Muscle layer of colon (tissue), 2 donors: ENCODE data around the gene CHD5.

Experiments used
- H3K27ac ChIP-seq: one replicate; pipeline ENCODE4 v1.7.0; 2013; ENCODE audit warnings: low read depth, mild to moderate bottlenecking, low read length, moderate library complexity
- H3K27me3 ChIP-seq, 2 donors: one replicate each; pipeline ENCODE4 v1.7.0; 2013; ENCODE audit warnings: low read length in 2 of 2, mild to moderate bottlenecking in 2 of 2; ENCODE audit not compliant: insufficient read depth in 2 of 2, control insufficient read depth in 1 of 2
- H3K36me3 ChIP-seq: one replicate; pipeline ENCODE4 v1.7.0; 2013; ENCODE audit warnings: mild to moderate bottlenecking, low read length; ENCODE audit not compliant: insufficient read depth
- H3K4me1 ChIP-seq: one replicate; pipeline ENCODE4 v1.7.0; 2013; ENCODE audit warnings: mild to moderate bottlenecking, low read length; ENCODE audit not compliant: insufficient read depth
- H3K4me3 ChIP-seq, 2 donors: one replicate each; pipeline ENCODE4 v1.7.0; 2013; ENCODE audit warnings: low read length in 2 of 2, low read depth in 1 of 2, mild to moderate bottlenecking in 1 of 2, moderate library complexity in 1 of 2
- H3K9ac ChIP-seq: one replicate; pipeline ENCODE4 v1.7.0; 2013; ENCODE audit warnings: low read length
- H3K9me3 ChIP-seq: one replicate; pipeline ENCODE4 v1.7.0; 2013; ENCODE audit warnings: mild to moderate bottlenecking, low read length
- donor health status: abdominal sarcoma.
- donor health status: Adenocarcinoma of cecum.

Gene CHD5

GRCh38 chr1:6148497-6149241 is 31.5 kb downstream of the CHD5 start:
- Histone ChIP-seq H3K27ac (no peak overlapping the region), H3K4me3 (no peak overlapping the region), H3K9ac (no peak overlapping the region), H3K36me3 (no peaks in the 10 kb centered on the region), H3K4me1 (no peaks in the 10 kb centered on the region), H3K9me3 (no peaks in the 10 kb centered on the region), H3K27me3 (peaks cover 5 to 33% of the 10 kb centered on the region in 2 donors)

GRCh38 chr1:6145864-6146410 is 34.2 kb downstream of the CHD5 start:
- Histone ChIP-seq H3K4me1 (no peaks in the 10 kb centered on the region), H3K4me3 (no peak overlapping the region), H3K36me3 (no peaks in the 10 kb centered on the region), H3K9ac (no peak overlapping the region), H3K27ac (no peak overlapping the region), H3K9me3 (no peaks in the 10 kb centered on the region), H3K27me3 (peaks cover 5 to 33% of the 10 kb centered on the region in 2 donors)

- H3K9ac ChIP-seq = no peak overlapping the region
- peaks cover 5 to 33% of the 10 kb centered on the region in 2 donors for H3K27me3 ChIP-seq
- no peaks in the 10 kb centered on the region for H3K36me3 ChIP-seq
- no peaks in the 10 kb centered on the region for H3K4me1 ChIP-seq
- no peak overlapping the region for H3K27ac ChIP-seq
- no peak overlapping the region for H3K4me3 ChIP-seq
- no peaks in the 10 kb centered on the region for H3K9me3 ChIP-seq
Measured at GRCh38 chr1:6145396-6145750, 34.7 kb downstream of the CHD5 start.

- Histone ChIP-seq H3K9me3 (no peaks in the 10 kb centered on the region), H3K9ac (no peak overlapping the region), H3K27ac (no peak overlapping the region), H3K4me3 (no peak overlapping the region), H3K36me3 (no peaks in the 10 kb centered on the region), H3K27me3 (peaks cover 5 to 33% of the 10 kb centered on the region in 2 donors), H3K4me1 (no peaks in the 10 kb centered on the region)
Measured at GRCh38 chr1:6144647-6145395, 35.3 kb downstream of the CHD5 start.

- H3K4me1 ChIP-seq = no peaks in the 10 kb centered on the region
- no peak overlapping the region for H3K9ac ChIP-seq
- H3K4me3 ChIP-seq = no peak overlapping the region
- no peaks in the 10 kb centered on the region for H3K9me3 ChIP-seq
- H3K36me3 ChIP-seq = no peaks in the 10 kb centered on the region
- peaks cover 5 to 31% of the 10 kb centered on the region in 2 donors for H3K27me3 ChIP-seq
- no peak overlapping the region for H3K27ac ChIP-seq
Measured at GRCh38 chr1:6144175-6144574, 35.9 kb downstream of the CHD5 start.

- no peak overlapping the region for H3K27ac ChIP-seq
- no peaks in the 10 kb centered on the region for H3K36me3 ChIP-seq
- no peaks in the 10 kb centered on the region for H3K4me1 ChIP-seq
- H3K4me3 ChIP-seq = no peak overlapping the region
- H3K27me3 ChIP-seq = peaks cover 5 to 23% of the 10 kb centered on the region in 2 donors
- H3K9ac ChIP-seq = no peak overlapping the region
- H3K9me3 ChIP-seq = no peaks in the 10 kb centered on the region
Measured at GRCh38 chr1:6143395-6143794, 36.7 kb downstream of the CHD5 start.

GRCh38 chr1:6142734-6143133 is 37.4 kb downstream of the CHD5 start:
- H3K27ac ChIP-seq = no peak overlapping the region
- H3K4me1 ChIP-seq = no peaks in the 10 kb centered on the region
- H3K27me3 ChIP-seq = peaks cover 0 to 17% of the 10 kb centered on the region in 2 donors
- H3K9me3 ChIP-seq = no peaks in the 10 kb centered on the region
- H3K9ac ChIP-seq = no peak overlapping the region
- no peaks in the 10 kb centered on the region for H3K36me3 ChIP-seq
- H3K4me3 ChIP-seq = no peak overlapping the region

GRCh38 chr1:6142036-6142621 is 38.0 kb downstream of the CHD5 start:
- Histone ChIP-seq H3K4me3 (no peak overlapping the region), H3K27ac (no peak overlapping the region), H3K9me3 (no peaks in the 10 kb centered on the region), H3K27me3 (peaks cover 0 to 13% of the 10 kb centered on the region in 2 donors), H3K9ac (no peak overlapping the region), H3K4me1 (no peaks in the 10 kb centered on the region), H3K36me3 (no peaks in the 10 kb centered on the region)

- H3K4me3 ChIP-seq = no peak overlapping the region
- no peaks in the 10 kb centered on the region for H3K4me1 ChIP-seq
- no peak overlapping the region for H3K9ac ChIP-seq
- H3K36me3 ChIP-seq = no peaks in the 10 kb centered on the region
- peaks cover 0 to 7% of the 10 kb centered on the region in 2 donors for H3K27me3 ChIP-seq
- no peak overlapping the region for H3K27ac ChIP-seq
- no peaks in the 10 kb centered on the region for H3K9me3 ChIP-seq
Measured at GRCh38 chr1:6141592-6141991, 38.5 kb downstream of the CHD5 start.

- Histone ChIP-seq H3K9ac (no peak overlapping the region), H3K9me3 (no peaks in the 10 kb centered on the region), H3K4me1 (no peaks in the 10 kb centered on the region), H3K4me3 (no peak overlapping the region), H3K27ac (no peak overlapping the region), H3K36me3 (no peaks in the 10 kb centered on the region), H3K27me3 (no peaks in the 10 kb centered on the region)
Measured at GRCh38 chr1:6140413-6140812, 39.7 kb downstream of the CHD5 start.

GRCh38 chr1:6137758-6138157 is 42.4 kb downstream of the CHD5 start:
- no peak overlapping the region for H3K27ac ChIP-seq
- no peaks in the 10 kb centered on the region for H3K36me3 ChIP-seq
- H3K9me3 ChIP-seq = no peaks in the 10 kb centered on the region

More at GRCh38 chr1:6137758-6138157, 42.4 kb downstream of the CHD5 start:
- no peaks in the 10 kb centered on the region for H3K27me3 ChIP-seq
- H3K4me3 ChIP-seq = no peak overlapping the region
- no peak overlapping the region for H3K9ac ChIP-seq
- H3K4me1 ChIP-seq = no peaks in the 10 kb centered on the region
